ENCODE measurements around the gene SLC27A5. TPM values are rescaled to one million over a fixed set of nuclear protein-coding genes. Genes with fewer than 3 reads are reported as not detected.
A peak's percentile ranks its signal among the peaks of the same experiment; 100 is the strongest.

SLC27A5 gene, protein sequence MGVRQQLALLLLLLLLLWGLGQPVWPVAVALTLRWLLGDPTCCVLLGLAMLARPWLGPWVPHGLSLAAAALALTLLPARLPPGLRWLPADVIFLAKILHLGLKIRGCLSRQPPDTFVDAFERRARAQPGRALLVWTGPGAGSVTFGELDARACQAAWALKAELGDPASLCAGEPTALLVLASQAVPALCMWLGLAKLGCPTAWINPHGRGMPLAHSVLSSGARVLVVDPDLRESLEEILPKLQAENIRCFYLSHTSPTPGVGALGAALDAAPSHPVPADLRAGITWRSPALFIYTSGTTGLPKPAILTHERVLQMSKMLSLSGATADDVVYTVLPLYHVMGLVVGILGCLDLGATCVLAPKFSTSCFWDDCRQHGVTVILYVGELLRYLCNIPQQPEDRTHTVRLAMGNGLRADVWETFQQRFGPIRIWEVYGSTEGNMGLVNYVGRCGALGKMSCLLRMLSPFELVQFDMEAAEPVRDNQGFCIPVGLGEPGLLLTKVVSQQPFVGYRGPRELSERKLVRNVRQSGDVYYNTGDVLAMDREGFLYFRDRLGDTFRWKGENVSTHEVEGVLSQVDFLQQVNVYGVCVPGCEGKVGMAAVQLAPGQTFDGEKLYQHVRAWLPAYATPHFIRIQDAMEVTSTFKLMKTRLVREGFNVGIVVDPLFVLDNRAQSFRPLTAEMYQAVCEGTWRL
- total RNA-seq = 736 TPM

DNA sequence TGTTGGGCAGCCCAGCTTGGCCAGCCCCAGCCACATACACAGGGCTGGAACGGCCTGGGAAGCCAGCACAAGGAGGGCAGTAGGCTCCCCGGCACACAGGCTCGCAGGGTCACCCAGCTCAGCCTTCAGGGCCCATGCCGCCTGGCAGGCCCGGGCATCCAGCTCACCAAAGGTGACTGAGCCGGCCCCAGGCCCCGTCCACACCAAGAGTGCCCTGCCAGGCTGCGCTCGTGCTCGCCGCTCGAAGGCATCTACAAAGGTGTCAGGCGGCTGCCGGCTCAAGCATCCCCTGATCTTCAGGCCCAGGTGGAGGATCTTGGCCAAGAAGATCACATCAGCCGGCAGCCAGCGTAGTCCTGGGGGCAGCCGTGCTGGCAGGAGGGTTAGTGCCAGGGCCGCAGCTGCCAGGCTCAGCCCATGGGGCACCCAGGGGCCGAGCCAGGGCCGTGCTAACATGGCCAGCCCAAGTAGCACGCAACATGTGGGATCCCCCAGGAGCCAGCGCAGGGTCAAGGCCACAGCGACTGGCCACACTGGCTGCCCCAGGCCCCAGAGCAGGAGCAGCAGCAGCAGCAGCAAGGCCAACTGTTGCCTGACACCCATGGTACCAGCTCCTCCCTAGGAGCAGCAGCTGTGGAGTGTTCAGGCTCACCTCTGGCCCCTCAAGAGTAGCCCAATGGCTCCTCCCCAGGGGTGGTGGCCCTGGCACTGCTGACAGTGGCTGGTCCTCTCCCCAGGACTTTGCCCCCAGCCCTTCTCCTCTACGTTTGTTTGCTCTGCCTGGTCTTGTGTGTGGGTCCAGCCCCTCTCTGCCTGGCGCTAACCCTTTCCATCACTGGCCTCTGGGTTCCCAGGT is at the start of gene SLC27A5:
SLC27A5 (minus strand) TSS at position 640 of the 856 bp plus-strand sequence; CDS start at position 603, 37 bp downstream.
- ATAC-seq = peak; percentile 75
- peak; percentile 96 for DNase-seq (ENCODE audit: low spot score)

DNA sequence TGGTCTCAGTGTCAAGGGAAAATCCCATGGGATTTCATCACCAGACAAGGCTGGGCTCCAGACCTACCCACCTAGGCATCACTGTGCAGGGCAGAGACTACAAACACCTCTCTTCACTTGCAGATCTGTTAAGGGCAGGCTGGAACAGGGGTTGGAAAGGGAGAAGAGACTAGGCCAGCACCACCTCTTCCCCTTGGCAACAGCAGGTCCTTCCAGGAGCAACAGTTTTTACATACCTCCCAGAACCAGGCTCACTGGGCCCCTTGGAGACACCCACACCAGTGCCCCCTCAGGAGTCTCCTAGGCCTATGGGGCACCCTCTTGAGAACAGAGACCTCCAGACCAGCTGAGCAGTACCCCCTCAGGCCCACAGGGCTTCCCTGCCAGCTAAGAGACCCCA is 49.1 kb upstream of the SLC27A5 start:
- ATAC-seq = no peak
- no peak for DNase-seq (ENCODE audit: low spot score)

DNA sequence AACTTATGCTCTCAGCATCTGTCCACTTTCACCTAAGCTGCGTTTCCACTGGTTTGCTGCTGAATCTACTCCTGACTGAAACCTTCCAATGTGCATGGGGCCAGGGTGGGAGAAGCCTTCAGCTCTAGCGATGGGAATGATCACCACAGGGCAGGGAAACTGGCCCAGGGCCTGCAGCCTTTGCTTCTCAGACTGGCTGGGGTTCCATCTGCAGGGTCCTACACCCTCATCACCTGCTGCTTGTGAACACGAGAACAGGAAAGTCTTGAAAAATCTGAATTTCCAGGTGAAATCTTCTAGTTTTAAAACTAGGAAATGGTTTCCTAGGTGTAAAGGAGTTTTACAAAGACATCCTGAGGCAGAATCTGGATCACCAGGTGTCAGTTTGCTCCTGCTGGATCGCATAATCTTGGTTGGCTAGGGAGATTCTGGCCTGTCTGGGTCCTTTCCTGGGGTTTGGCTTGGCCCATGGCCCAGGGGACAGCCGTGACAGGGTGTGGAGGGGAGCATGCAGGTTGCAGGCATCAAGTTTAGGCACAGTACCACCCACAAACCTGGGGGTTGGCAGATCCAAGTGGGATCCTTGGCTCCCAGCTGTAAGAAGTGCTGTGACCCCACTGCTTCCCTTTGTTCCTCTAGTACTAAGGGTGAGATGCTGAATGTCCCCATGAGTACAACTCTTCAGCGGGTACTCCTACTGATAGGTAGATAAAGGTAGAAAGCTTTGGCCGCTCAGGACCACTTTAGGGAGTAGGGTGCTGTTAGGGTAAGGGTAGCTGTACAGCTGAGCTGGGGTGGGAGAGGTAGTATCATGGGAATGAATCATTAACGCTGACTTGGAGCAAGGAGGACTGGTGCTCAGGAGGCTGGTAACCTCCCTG is 48.5 kb upstream of the SLC27A5 start:
- DNase-seq (ENCODE audit: low spot score) (peak; percentile 54), ATAC-seq (no peak)

DNA sequence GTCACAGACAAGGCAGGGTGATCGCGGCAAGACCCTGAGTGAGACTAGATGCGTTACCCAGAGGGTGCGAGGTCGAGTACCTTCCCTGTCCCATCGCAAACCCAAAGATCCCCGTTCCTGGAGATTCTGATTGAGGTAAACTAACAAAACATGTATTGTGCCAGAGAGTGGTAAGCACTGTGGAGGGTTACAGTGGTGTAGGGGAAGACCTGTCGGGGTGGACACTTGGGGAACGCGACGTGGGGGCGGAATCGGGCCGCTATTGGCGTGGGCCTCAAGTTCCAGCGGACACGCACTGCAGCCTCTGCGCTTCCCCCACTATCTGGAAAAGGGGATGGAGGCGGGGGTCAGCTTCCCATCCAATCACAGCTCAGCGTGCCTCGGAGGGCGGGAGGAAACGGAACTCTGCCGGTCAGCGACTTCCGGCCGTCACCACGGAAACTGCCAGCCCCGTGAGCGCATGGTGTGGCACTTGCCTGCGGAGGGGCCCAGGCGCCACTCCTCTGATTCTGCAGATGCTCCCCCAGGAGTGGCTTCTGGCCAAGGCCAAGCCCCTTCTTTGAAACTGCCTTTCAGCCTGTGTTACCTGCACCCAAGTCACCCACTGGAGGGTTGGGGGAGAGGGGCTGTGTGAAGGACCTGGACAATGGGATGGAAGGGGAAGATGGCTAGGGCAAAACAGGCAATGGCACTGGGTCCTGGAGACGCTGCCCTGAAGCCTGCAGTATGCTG is 47.6 kb upstream of the SLC27A5 start:
- peak; percentile 65 for ATAC-seq

DNA sequence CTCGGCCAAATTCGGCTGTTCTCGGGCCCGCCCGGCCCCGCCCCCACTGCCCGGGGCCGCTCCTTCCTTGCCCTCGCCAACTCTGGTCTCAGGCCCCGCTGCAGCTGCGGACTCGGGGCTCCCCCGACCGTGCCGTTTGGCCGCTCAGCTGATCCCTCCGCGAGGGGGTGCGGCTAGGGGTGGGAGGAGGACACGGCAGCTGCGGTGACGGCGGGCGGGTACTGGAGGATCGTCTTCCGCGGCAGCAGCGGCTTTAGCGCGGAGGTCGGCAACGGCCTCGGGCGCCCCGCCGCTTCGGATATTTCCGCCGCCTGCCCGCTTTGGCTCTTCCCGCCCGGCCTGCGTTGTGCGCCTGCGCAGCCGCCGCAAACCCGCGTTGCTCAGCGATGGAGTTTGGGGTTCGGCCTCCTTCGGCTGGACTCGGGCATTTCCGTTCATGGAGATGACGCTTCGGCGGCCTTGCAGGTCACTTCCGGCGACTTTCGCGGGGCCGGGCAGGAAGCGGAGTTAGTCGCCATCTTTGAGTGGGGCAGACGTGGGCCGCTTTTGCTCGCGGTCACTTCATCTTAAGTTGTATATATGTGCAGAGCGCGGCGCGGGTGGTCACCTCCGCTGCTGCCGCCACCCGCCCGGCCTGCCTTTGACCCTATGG is 47.0 kb upstream of the SLC27A5 start:
- ATAC-seq (peak; percentile 74), DNase-seq (ENCODE audit: low spot score) (peak; percentile 99)

More for the DNA sequence above, 47.6 kb upstream of the SLC27A5 start:
- peak; percentile 92 for DNase-seq (ENCODE audit: low spot score)

DNA sequence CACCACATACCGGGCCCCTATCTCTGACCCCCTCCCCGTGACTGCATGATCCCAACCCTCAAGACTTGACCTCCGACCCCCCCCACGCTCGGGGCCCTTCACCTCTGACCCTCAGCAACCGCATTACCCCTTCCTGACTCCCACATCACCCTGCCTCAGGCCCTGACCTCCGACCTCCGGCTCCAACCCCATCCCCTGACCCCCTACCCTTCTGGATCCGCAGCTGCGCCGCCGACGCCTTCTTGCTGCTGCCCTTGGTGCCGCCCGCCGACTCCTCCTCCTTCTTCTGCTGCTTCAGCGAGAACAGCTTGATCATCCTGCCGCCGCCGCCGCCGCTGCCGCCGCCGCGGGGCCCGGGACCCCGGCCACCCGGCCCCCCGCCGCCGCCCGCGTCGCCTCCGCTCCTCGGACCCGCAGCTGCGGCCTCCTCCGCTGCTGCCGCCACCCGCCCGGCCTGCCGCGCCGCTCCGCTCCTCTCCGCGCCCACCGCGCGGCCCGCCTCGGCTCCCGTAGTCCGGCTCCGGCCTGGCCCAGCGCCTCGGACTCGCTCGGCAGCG is 46.4 kb upstream of the SLC27A5 start, which contains the start of gene UBE2M:
UBE2M (minus strand) TSS at position 546 of the 557 bp plus-strand sequence; CDS start at position 316, 230 bp downstream.
- DNase-seq (ENCODE audit: low spot score) = peak; percentile 72
- no peak for ATAC-seq

DNA sequence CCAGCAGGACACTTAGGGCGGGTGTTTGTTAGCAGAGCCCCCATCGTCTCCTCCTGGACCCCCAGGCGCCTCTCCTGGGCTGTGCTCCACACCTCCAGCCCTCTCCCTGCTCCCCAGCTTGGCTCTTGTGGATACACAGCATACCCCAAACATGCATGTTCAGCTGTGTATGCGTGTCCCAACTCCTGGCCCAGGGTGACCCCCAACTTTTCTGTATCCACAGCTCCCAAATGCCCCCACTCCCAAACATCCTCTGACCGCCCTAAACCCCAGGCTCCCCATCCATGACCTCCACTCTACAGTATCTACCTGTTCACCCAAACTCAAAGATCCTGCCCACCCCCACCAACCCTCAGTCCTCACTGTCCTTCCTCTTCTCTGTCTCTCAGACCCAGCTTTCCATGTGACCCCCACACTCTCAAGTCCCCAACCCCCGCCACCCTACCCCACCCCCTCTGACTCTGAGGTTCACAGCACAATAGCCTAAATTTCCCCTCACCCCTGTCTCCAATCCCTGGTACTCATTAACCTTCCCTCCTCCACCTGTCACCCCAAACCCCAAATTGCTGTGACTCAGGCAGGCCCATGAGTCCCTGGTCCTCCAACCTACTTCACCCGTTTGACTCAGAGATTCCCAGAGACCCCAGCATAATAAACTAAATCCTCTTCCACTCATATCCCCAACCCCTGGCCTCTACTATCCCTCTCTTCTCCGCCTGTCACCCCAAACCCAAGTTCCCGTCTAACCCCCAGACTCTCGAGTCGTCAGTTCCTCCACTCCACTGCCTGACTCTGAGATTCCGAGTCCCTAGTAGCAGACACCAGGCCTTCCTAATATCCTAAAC is 45.7 kb upstream of the SLC27A5 start:
- DNase-seq (ENCODE audit: low spot score) (peak; percentile 51), ATAC-seq (no peak)

DNA sequence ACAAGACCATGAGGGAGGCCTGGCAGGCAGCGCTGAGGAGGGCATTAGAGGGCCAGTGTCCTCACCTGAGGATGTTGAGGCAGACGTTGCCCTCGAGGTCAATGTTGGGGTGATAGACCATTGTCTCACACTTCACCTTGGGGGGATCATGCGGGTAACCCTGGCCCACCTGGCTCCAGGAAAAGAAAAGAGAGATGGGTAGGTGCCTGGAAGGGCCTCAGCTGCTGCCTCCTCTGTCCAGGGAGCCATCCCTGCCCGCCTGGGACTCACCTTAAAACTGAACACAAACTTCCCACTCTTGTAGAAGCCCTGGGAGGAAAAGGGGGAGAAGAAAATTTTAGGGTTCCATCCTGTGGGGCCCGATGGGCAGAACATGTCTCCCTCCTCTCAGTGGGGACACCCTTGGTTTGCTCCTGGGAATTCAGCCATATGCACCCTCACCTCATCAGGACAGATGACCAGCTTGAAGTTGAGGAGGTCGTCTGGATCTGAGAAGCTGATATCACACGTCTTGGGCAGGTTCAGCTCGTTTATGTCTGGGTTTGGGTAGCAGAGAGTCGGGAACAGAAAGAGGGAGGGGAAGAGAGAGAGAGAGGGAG is 44.9 kb upstream of the SLC27A5 start:
- no peak for ATAC-seq
- DNase-seq (ENCODE audit: low spot score) = peak; percentile 38

DNA sequence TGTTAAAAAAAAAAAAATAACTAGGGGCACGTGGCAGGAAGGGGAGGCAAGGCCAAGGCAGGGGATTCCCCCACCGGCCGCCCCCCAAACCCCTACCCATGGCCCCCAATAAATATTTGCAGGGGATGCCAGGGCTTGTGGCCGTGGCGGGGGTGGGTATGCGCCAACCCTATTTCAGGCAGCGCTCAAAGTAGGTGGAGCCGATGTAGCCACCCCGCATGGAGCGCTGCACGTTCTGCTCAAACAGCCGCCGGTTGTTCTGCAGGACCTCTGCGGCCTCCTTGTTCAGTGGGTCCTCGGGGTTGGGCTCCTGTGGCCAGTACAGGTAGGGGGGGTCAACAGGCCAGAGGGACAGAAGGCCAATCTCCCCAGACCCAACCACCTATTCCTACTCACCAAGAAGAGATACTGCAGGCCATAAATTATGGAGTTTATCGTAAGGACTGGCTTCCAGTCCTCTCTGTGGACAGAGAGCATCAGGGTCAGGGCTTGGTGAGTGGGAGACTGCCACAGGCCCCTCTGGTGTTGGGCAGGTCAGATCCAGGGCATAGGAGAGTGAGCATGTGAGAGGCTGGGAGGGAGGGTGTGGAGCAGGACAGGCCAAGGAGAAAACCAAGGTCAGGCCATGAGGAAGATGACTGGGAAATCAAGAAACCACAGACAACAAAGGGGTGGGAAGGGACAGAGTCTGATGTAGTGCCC is 44.3 kb upstream of the SLC27A5 start:
- ATAC-seq (no peak), DNase-seq (ENCODE audit: low spot score) (peak; percentile 49)

DNA sequence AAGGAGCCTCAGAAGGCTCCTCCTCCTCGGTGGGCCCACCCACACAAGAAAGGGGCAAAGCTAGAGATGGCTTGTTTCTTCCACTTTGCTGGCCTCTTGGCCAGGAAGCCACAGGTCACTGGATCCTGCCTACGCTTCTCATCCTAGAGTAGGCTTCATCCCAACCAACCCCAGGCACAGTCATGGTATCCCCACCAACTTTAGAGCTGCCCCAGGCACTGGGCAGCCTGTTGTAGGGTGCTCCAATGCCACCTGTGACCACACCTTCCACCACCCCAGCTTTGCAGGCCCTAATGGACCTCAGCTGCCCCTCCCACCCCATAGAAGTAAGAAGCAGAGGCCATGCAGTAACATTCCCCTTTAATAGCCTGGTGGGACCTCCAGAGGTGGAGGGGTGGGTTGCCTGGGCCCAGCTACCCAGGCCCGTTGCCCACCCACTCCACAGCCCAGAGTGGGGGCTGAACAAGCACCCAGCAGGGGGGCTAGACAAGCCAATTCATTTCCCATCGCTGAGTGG is 43.6 kb upstream of the SLC27A5 start:
- DNase-seq (ENCODE audit: low spot score) = no peak
- no peak for ATAC-seq

DNA sequence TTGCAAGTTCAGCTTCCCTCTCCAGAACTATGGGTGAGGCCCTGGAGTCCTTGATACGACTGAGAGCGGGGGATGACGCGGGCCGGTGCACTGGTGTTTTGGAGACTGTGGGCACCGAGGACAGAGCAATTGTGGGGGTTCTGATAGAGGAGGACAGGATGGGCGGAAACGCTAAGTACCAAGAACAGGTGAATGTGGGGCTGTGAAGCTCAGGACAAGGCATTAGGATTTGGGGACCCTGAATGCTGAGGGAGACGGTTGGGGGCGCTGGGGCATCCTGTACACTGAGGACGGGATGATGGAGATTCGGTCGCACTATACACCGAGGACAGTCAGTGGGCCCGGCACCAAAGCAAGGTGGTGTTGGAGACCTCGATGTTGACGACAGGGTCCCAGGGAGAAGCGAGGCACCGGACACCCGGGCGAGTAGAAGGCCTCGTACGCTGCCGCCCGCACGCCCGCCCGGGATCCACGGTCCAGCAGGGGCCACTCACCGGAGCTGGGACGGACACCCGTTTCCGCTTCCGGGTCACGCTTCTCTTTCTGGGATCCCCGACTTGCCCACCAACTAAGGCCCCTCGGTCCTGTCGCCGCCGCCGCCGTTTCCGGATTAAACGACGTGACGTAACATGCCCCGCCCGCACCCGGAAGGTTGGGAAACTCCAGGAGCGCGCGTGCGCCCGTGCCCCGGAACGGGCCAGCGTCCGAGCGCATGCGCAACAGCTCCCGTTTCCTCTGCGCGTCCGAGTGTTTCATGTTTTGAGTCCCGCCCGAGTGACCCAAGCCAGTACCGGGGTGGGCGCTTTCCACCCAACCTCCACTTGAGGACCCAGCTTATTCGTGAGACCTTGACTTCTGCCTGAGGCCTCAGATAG is 42.9 kb upstream of the SLC27A5 start, which contains the start of gene CHMP2A:
CHMP2A (minus strand) TSS at position 612 of the 875 bp plus-strand sequence. CDS start 893 bp downstream, outside the sequence.
- DNase-seq (ENCODE audit: low spot score) = peak; percentile 98
- peak; percentile 46 for ATAC-seq

DNA sequence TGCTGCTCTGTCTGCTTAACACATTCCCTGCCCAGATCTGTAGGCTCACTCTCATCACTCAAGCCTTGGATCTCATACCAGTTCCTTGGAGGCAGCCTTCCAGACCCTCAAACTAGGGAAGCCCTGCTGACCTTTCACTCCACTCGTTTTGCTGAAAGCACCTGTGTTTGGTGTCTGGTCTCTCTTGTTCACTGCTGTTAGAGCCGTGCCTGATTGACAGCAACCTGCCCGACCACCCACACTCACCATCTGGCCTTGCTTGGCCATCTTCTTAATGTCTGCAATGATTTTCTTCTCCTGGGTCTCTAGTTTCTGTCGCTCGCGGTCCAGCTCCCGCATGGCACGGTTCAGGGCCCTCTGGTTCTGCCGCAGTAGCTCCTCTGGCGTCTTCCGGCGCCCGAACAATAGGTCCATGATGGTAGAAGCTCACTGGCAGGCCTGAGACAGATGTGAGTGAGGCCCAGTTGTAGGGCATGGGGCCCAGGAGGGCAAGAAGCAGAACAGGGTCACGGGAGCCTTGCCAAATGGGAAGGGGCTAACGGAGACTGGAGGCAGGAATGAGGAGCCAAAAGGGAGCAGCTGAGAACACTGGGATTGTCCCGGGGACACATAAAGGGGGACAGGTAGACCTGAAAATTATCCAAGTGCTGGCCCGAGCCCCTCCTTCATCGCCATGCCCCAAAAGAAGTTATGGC is 42.2 kb upstream of the SLC27A5 start:
- DNase-seq (ENCODE audit: low spot score) = peak; percentile 55
- no peak for ATAC-seq

DNA sequence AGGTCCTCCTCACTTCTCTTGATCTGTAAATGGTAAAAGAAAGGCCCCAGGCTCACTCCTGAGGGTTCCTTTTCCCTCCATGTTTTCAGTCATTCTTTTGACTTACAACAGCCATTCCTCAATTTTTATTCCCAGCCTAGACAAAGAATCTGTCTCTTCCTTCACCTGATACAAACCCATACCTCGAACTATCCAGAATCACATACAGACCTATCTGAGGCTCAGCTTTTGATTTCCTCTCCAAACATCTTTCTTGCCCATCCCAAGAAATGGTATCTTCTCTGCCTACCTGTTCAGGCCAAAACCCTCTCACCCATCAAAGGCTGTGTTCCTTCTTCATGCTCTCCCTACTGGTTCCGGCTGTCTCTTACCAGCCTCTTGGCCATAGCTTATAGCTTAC is 40.9 kb upstream of the SLC27A5 start:
- no peak for DNase-seq (ENCODE audit: low spot score)
- ATAC-seq = no peak

Data from left lobe of liver (tissue), 2 donors.